ENCODE measurements around the gene HMGCS2. TPM values are rescaled to one million over a fixed set of nuclear protein-coding genes. Genes with fewer than 3 reads are reported as not detected.

The HMGCS2 gene
- polyA plus RNA-seq, 1 of the 3 experiments (the other 2 are of a cell fraction): not detected

DNA sequence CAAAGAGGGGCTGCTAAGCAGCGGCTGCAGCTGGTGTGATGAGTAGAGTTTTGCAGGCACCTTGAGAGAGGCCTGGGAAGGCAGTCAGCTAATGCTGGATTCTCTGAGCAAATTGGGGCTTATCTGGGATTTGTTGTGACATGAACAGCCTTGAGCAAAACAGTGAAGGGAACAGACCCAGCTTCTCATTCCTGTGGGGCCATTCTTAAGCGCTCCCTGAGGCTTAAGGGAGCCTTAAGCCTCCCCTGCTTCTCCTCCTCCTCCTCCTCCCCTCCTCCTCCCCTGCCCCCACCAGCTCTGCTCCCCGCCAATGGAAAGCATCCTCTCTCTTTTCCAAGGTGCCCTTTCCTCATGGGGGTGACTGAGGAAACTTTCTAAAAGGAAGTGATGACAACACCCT, 21.3 kb downstream of the HMGCS2 start (continued):
- TF ChIP-seq USF1 (IDR thresholded peaks at IDR 0.05; ENCODE audit: borderline replicate concordance, low read depth) (no peak), GATA2 (CRISPR knock-in tag; IDR thresholded peaks at IDR 0.05) (no peak), MXI1 (IDR thresholded peaks at IDR 0.05; ENCODE audit: low read depth, low read length) (no peak), FOXJ3 (CRISPR knock-in tag; IDR thresholded peaks at IDR 0.05) (no peak), RXRA (IDR thresholded peaks at IDR 0.05; ENCODE audit: borderline replicate concordance, low read depth) (no peak)

DNA sequence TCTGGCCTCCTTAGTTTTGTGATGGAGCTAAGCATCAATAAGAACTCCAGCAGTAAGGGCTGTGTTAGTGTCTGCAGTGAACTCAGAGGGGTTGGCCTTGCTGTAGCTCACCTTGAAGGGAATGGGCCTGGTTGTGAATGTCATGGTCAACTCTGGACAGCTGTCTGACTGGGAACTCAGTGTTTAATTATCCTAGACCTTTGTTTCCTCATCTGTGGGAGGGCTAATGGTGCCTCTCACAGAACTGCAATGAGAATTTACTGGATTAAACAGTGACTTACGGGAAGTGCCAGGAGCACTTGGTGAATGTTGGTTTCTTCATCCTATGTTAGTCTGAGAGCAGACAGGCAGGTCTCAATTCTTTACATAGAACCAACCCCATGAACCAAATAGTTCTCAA, 23.7 kb downstream of the HMGCS2 start:
- H2AFZ ChIP-seq (ENCODE audit: low read depth): no peak overlapping the region
- H3K4me2 ChIP-seq: no peak overlapping the region
- H3K27me3 ChIP-seq (ENCODE audit: insufficient read depth): peaks cover under 1% of the 10 kb centered on the region; the same call in 1 of the 2 replicates
- no peaks in the 10 kb centered on the region for H3K9me2 ChIP-seq
- H3K36me3 ChIP-seq (replicated peaks in 1 of 2; ENCODE audit: control insufficient read depth in 1 of 2, insufficient read depth in 2 of 2, low read length in 1 of 2): peaks cover 3 to 14% of the 10 kb centered on the region in 2 experiments
- no peak for DNase-seq
- no peaks in the 10 kb centered on the region for H3F3A ChIP-seq (replicated peaks; ENCODE audit: insufficient read depth)
- no peak overlapping the region for H3K27ac ChIP-seq (ENCODE audit: low read depth in 2 of 2, low read length in 1 of 2)
- ChIA-PET POLR2A (no interaction called here), CTCF (interaction anchor here (0.9 to 5.3 kb wide), 19 partner anchors 8 to 125 kb away, joined by 3 to 70 read pairs (median 12); partner anchors contain the start of genes HMGCS2 and REG4)
- no peak for TF ChIP-seq EP300 (IDR thresholded peaks at IDR 0.05; ENCODE audit: borderline replicate concordance in 1 of 2, low read depth in 1 of 2, low read length in 1 of 2)
- TF ChIP-seq REST (IDR thresholded peaks at IDR 0.05; ENCODE audit: low read depth, low read length): no peak
- TF ChIP-seq SMC3 (IDR thresholded peaks at IDR 0.05; ENCODE audit: low read depth, low read length): no peak
- TF ChIP-seq, protein P1, sequence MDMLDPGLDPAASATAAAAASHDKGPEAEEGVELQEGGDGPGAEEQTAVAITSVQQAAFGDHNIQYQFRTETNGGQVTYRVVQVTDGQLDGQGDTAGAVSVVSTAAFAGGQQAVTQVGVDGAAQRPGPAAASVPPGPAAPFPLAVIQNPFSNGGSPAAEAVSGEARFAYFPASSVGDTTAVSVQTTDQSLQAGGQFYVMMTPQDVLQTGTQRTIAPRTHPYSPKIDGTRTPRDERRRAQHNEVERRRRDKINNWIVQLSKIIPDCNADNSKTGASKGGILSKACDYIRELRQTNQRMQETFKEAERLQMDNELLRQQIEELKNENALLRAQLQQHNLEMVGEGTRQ (IDR thresholded peaks at IDR 0.05; ENCODE audit: borderline replicate concordance, low read depth, low read length): no peak
- no peak for TF ChIP-seq RAD21 (IDR thresholded peaks at IDR 0.05; ENCODE audit: low read length)
- TF ChIP-seq ELF1 (IDR thresholded peaks at IDR 0.05): no peak
- TF ChIP-seq JUND (IDR thresholded peaks at IDR 0.05): no peak
- no peak for TF ChIP-seq RCOR1 (IDR thresholded peaks at IDR 0.05; ENCODE audit: low read length)
- TF ChIP-seq FOXM1 (IDR thresholded peaks at IDR 0.05; ENCODE audit: low read depth): no peak
- no peak for TF ChIP-seq USF1 (IDR thresholded peaks at IDR 0.05; ENCODE audit: borderline replicate concordance, low read depth)
- TF ChIP-seq ZBTB33 (IDR thresholded peaks at IDR 0.05; ENCODE audit: borderline replicate concordance, low read depth): no peak
- TF ChIP-seq NFIC (IDR thresholded peaks at IDR 0.05; ENCODE audit: borderline replicate concordance): no peak
- no peak for TF ChIP-seq TEAD4 (IDR thresholded peaks at IDR 0.05; ENCODE audit: borderline replicate concordance, insufficient read depth)
- TF ChIP-seq MEF2A (IDR thresholded peaks at IDR 0.05; ENCODE audit: borderline replicate concordance, low read depth): no peak
- TF ChIP-seq RXRA (IDR thresholded peaks at IDR 0.05; ENCODE audit: borderline replicate concordance, low read depth): no peak
- TF ChIP-seq TCF12 (IDR thresholded peaks at IDR 0.05): no peak
- H3K4me3 ChIP-seq (ENCODE audit: low read depth in 2 of 2, low read length in 1 of 2): no peak overlapping the region
- H3K79me2 ChIP-seq (ENCODE audit: insufficient read depth): no peaks in the 10 kb centered on the region
- no peaks in the 10 kb centered on the region for H4K20me1 ChIP-seq (ENCODE audit: insufficient read depth)
- H3K4me1 ChIP-seq (ENCODE audit: control insufficient read depth in 1 of 2, insufficient read depth in 2 of 2, low read depth in 1 of 2, low read length in 1 of 2): peaks cover 0 to 6% of the 10 kb centered on the region in 2 experiments; a peak in 1 of 4 replicates
- 88% methylated on average over 1 of the region's 1 CpG for WGBS (ENCODE audit: low lambda C conversion rate)
- H3K9ac ChIP-seq: no peak overlapping the region
- H3K9me3 ChIP-seq: no peaks in the 10 kb centered on the region

Data from SK-N-SH (cell line).